Activated T-cell treated with anti-CD3 and anti-CD28 coated beads for 24 hours (primary cell): ENCODE data around the gene PLIN4.

ENCODE experiments used
- DNase-seq: peaks from one replicate; pipeline ENCODE4 v3.0.0-alpha.2; 2020; ENCODE audit warnings: low read depth

Gene PLIN4

GRCh38 chr19:4523306-4524110, 5.2 kb upstream of the PLIN4 start:
- no peak for DNase-seq

- DNase-seq = no peak
Observed at GRCh38 chr19:4522291-4523002, 4.2 kb upstream of the PLIN4 start.

- DNase-seq = no peak
Observed at GRCh38 chr19:4521888-4522242, 3.6 kb upstream of the PLIN4 start.

- DNase-seq = no peak
Observed at GRCh38 chr19:4521170-4521887, 3.0 kb upstream of the PLIN4 start.

GRCh38 chr19:4519521-4520277, 1.4 kb upstream of the PLIN4 start:
- DNase-seq = no peak

- no peak for DNase-seq
Observed at GRCh38 chr19:4519172-4519496, 848 bp upstream of the PLIN4 start.

- no peak for DNase-seq
Observed at GRCh38 chr19:4517451-4518057, 732 bp downstream of the PLIN4 start.

GRCh38 chr19:4516939-4517300, 1.4 kb downstream of the PLIN4 start:
- DNase-seq = no peak

GRCh38 chr19:4516199-4516938, 1.9 kb downstream of the PLIN4 start:
- DNase-seq = no peak

- DNase-seq = no peak
Observed at GRCh38 chr19:4515732-4516131, 2.6 kb downstream of the PLIN4 start.

- DNase-seq = no peak
Observed at GRCh38 chr19:4513248-4513647, 5.0 kb downstream of the PLIN4 start.

GRCh38 chr19:4512070-4512469, 6.2 kb downstream of the PLIN4 start:
- no peak for DNase-seq

- no peak for DNase-seq
Observed at GRCh38 chr19:4511300-4512054, 6.8 kb downstream of the PLIN4 start.

GRCh38 chr19:4510435-4511255, 7.6 kb downstream of the PLIN4 start:
- DNase-seq = no peak

GRCh38 chr19:4508698-4509097, 9.6 kb downstream of the PLIN4 start:
- DNase-seq = no peak

- DNase-seq = no peak
Observed at GRCh38 chr19:4507804-4508203, 10.5 kb downstream of the PLIN4 start.

- no peak for DNase-seq
Observed at GRCh38 chr19:4507150-4507452, 11.2 kb downstream of the PLIN4 start.

GRCh38 chr19:4506449-4507149, 11.7 kb downstream of the PLIN4 start:
- no peak for DNase-seq
